ENCODE results near the gene ODF4. TPM values are rescaled to one million over a fixed set of nuclear protein-coding genes. Genes with fewer than 3 reads are reported as not detected.

Gene ODF4
- total and polyA plus RNA-seq, 2 of the 13 experiments (the other 11 are each of a cell fraction or from before 2014, with no cell fraction given), result not detected

- no peaks in the 10 kb centered on the region for H4K20me1 ChIP-seq (ENCODE audit: insufficient read depth, low read length)
- ATAC-seq, result no peak
- no peaks in the 10 kb centered on the region for H3K36me3 ChIP-seq (replicated peaks in 1 of 2; ENCODE audit: control insufficient read depth in 1 of 2, insufficient read depth in 2 of 2, low read length in 2 of 2)
- in situ Hi-C loops (cut with HindIII; ENCODE audit: extremely low pct_ligation_motif_present, low pct_unique_long_range_greater_than_20kb) (no loop called here), intact Hi-C loops (cut with micrococcal nuclease; ENCODE audit: unreplicated experiment) (no loop called here)
- H3K4me1 ChIP-seq (ENCODE audit: insufficient read depth, low read length), result peaks cover 17% of the 10 kb centered on the region
- no peak for DNase-seq (ENCODE audit: low spot score)
- H3K4me2 ChIP-seq (ENCODE audit: low read depth, low read length), result no peak overlapping the region
- CTCF ChIA-PET (ENCODE audit: low intra/inter-chr PET ratio, low total read pairs), result no interaction called here
- H3K9ac ChIP-seq (ENCODE audit: insufficient read depth, low read depth, low read length), result no peak overlapping the region
- H3K79me2 ChIP-seq (ENCODE audit: insufficient read depth, low read length), result no peaks in the 10 kb centered on the region
- H3K27ac ChIP-seq (ENCODE audit: extremely low read length, insufficient read depth, low read length), result no peak overlapping the region
- FAIRE-seq, result no peak
- BruUV-seq (replicated peaks), result no TSS peak
- no peaks in the 10 kb centered on the region for H3K9me3 ChIP-seq (ENCODE audit: low read length)
- TF ChIP-seq SNAI1 (CRISPR knock-in tag; IDR thresholded peaks at IDR 0.05; ENCODE audit: borderline replicate concordance) (no peak), KMT2A (CRISPR knock-in tag; IDR thresholded peaks at IDR 0.05) (no peak), ZNF317 (CRISPR knock-in tag; IDR thresholded peaks at IDR 0.05) (no peak), MEIS1 (CRISPR knock-in tag; IDR thresholded peaks at IDR 0.05; ENCODE audit: borderline replicate concordance) (no peak), EP300 (IDR thresholded peaks at IDR 0.05; ENCODE audit: low read depth in 2 of 2, low read length in 2 of 2) (no peak), EP300 (CRISPR knock-in tag; IDR thresholded peaks at IDR 0.05; ENCODE audit: borderline replicate concordance) (no peak), GPBP1L1 (CRISPR knock-in tag; IDR thresholded peaks at IDR 0.05) (no peak), ZSCAN9 (CRISPR knock-in tag; IDR thresholded peaks at IDR 0.05; ENCODE audit: borderline replicate concordance) (no peak), IRF2 (CRISPR knock-in tag; IDR thresholded peaks at IDR 0.05) (no peak)
- no peaks in the 10 kb centered on the region for H3K27me3 ChIP-seq (ENCODE audit: control insufficient read depth in 1 of 2, insufficient read depth in 2 of 2, low read length in 2 of 2)
- WGBS (ENCODE audit: low lambda C conversion rate), result 57% methylated on average over 3 of the region's 4 CpGs
- no peak overlapping the region for H3K4me3 ChIP-seq (replicated peaks in 1 of 3; ENCODE audit: insufficient read depth in 1 of 3, low read depth in 2 of 3, low read length in 3 of 3)
- POLR2A ChIA-PET, result no interaction called here
- no peak overlapping the region for H2AFZ ChIP-seq (ENCODE audit: low read length)
These were observed 23.2 kb downstream of the ODF4 start for GRCh38 chr17:8362651-8363332.
